Measurements from ENCODE around the gene PHACTR4. TPM values are rescaled to one million over a fixed set of nuclear protein-coding genes. Genes with fewer than 3 reads are reported as not detected.

PHACTR4 gene
- total RNA-seq, 1 donor from 2014 or later: 50.3 TPM

DNA sequence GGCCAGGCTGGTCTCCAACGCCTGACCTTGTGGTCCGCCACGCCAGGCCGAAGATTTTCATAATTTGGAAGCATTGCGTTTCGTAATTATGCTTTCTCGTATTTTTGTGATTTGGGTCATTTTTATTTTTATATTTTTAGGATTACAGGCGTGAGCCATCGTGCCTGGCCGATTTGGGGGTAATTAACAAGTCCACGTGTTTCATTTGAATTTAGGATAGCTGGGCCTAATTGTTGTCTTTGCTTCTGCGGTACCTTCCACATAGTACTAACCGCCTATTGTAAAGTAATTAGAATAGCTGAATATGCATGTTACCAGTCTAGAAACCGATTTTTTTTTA is 137.3 kb downstream of the PHACTR4 start:
- peaks cover 3% of the 10 kb centered on the region for H3K27me3 Mint-ChIP-seq
- H3K4me1 Mint-ChIP-seq (ENCODE audit: unreplicated experiment): peaks cover 30% of the 10 kb centered on the region
- H3K4me3 Mint-ChIP-seq: peak overlapping the region; percentile 97
- TF ChIP-seq CTCF (conservative IDR thresholded peaks at IDR 0.05): no peak
- no peaks in the 10 kb centered on the region for H3K9me3 Mint-ChIP-seq
- no peak for DNase-seq (ENCODE audit: extremely low spot score, unreplicated experiment)
- peaks cover 44% of the 10 kb centered on the region for H3K36me3 Mint-ChIP-seq
- peak overlapping the region; percentile 98 for H3K27ac Mint-ChIP-seq

DNA sequence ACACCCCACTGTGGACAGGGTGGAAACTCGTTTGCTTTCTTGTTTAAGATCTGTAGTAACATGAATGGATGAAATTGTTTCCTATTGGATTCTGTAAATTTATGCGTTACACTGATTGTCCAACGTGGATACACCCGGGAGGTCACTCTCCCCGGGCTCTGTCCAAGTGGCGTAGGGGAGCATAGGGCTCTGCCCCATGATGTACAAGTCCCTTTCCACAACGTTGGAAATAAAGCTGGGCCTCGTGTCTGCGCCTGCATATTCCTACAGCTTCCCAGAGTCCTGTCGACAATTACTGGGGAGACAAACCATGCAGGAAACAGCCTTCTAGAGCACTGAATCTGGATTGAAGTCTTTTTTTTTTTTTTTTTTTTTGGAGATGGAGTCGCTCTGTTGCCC is 137.7 kb downstream of the PHACTR4 start:
- TF ChIP-seq CTCF (conservative IDR thresholded peaks at IDR 0.05): no peak
- peak overlapping the region; percentile 97 for H3K4me3 Mint-ChIP-seq
- no peak for DNase-seq (ENCODE audit: extremely low spot score, unreplicated experiment)
- H3K27ac Mint-ChIP-seq: peak overlapping the region; percentile 98
- H3K27me3 Mint-ChIP-seq: peaks cover 3% of the 10 kb centered on the region
- H3K9me3 Mint-ChIP-seq: no peaks in the 10 kb centered on the region
- H3K4me1 Mint-ChIP-seq (ENCODE audit: unreplicated experiment): peaks cover 33% of the 10 kb centered on the region
- peaks cover 47% of the 10 kb centered on the region for H3K36me3 Mint-ChIP-seq

DNA sequence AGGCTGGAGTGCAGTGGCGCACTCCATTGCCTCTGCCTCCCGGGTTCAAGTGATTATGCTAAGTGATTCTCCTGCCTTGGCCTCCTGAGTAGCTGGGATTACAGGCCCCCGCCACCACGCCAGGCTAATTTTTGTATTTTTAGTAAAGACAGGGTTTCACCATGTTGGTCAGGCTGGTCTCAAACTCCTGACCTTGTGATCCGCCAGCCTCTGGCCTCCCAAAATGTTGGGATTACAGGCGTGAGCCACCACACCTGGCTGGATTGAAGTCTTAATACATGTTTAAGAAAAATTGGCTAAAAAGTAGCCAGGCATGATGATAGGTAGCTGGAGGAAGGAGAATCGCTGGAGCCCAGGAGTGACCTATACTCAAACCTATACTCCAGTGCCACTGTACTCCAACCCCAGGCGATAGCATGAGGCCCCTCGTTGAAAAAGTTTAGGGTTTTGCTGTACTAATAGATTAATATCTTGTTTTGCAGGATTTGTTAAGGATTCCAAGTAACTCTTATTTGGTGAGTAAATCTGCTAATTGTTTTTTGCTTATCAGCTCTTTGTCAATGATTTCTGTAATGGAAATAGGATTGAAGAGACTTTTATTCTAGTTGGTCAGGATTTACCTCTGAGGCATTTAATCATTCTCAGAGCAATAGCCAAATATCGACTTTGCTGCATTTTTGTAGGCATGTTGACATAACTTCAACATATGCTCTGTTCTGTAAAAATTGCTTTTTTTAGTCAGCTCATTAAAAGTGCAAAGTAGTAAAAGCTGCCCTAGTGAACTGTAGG is 138.3 kb downstream of the PHACTR4 start:
- Mint-ChIP-seq H3K4me1 (ENCODE audit: unreplicated experiment) (peaks cover 36% of the 10 kb centered on the region), H3K27me3 (peaks cover 3% of the 10 kb centered on the region), H3K9me3 (no peaks in the 10 kb centered on the region), H3K36me3 (peaks cover 51% of the 10 kb centered on the region), H3K27ac (peak overlapping the region; percentile 98), H3K4me3 (peak overlapping the region; percentile 97)
- TF ChIP-seq CTCF (conservative IDR thresholded peaks at IDR 0.05): no peak
- no peak for DNase-seq (ENCODE audit: extremely low spot score, unreplicated experiment)

DNA sequence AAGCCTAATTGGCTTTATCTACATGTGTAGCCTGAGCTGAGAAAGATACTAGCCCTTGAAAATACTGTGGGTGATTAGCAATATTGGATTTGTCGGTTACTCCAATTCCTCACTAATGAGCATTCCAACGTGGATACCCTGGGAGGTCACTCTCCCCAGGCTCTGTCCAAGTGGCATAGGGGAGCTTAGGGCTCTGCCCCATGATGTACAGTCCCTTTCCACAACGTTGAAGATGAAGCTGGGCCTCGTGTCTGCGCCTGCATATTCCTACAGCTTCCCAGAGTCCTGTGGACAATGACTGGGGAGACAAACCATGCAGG is 138.9 kb downstream of the PHACTR4 start:
- peaks cover 36% of the 10 kb centered on the region for H3K4me1 Mint-ChIP-seq (ENCODE audit: unreplicated experiment)
- peaks cover 51% of the 10 kb centered on the region for H3K36me3 Mint-ChIP-seq
- H3K9me3 Mint-ChIP-seq: no peaks in the 10 kb centered on the region
- peaks cover 3% of the 10 kb centered on the region for H3K27me3 Mint-ChIP-seq
- peak overlapping the region; percentile 97 for H3K4me3 Mint-ChIP-seq
- peak overlapping the region; percentile 98 for H3K27ac Mint-ChIP-seq
- TF ChIP-seq CTCF (conservative IDR thresholded peaks at IDR 0.05): no peak
- DNase-seq (ENCODE audit: extremely low spot score, unreplicated experiment): no peak

DNA sequence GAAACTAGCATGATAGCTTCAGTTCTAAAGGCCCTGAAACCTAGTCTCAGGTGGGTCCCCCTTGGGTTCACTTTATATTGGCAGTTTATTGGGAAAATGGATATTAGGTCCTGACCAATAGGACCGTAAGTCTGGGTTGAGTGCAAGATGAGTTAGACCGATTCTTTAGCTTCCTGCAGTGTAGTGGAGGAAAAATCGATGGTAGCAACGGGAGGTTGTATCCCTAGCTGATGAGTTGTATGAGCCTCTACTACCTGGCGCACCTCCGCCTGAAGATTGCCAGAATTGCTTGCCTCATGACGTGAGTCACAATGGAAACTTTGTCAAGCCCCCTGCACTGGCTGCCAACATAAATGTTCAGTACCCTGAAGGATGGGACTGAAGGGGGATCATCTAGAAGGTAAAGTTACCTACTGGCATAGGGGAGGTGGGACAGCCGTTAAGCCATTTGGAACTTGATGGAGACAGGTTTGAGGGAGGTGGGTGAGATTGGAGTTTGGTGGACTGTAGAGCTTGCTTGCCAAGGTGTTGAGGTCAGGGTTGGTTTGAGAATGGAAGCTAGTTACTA is 140.2 kb downstream of the PHACTR4 start:
- Mint-ChIP-seq H3K9me3 (no peaks in the 10 kb centered on the region), H3K27me3 (peaks cover 3% of the 10 kb centered on the region), H3K4me3 (peak overlapping the region; percentile 97), H3K36me3 (peaks cover 54% of the 10 kb centered on the region), H3K4me1 (ENCODE audit: unreplicated experiment) (peaks cover 36% of the 10 kb centered on the region), H3K27ac (peak overlapping the region; percentile 98)
- no peak for DNase-seq (ENCODE audit: extremely low spot score, unreplicated experiment)
- TF ChIP-seq CTCF (conservative IDR thresholded peaks at IDR 0.05): no peak

All from type B pancreatic cell (in vitro differentiated cells).